Effector memory CD4-positive, alpha-beta T cell (primary cell): ENCODE results near the gene IFNA2.

Source experiments
- DNase-seq, 3 donors: peaks; one replicate each; pipeline ENCODE4 v3.0.0-alpha.2; 2020
- H3K27ac ChIP-seq: 2 replicates; pipeline ENCODE4 v1.7.0; 2013; ENCODE audit warnings: mild to moderate bottlenecking, low read length, moderate library complexity; ENCODE audit not compliant: insufficient read depth, poor library complexity, severe bottlenecking
- H3K27me3 ChIP-seq: replicated peaks from 2 replicates; pipeline ENCODE4 v1.7.0; 2013; ENCODE audit warnings: mild to moderate bottlenecking, low read length; ENCODE audit not compliant: insufficient read depth, control insufficient read depth, poor library complexity, severe bottlenecking
- H3K36me3 ChIP-seq: 2 replicates; pipeline ENCODE4 v1.7.0; 2013; ENCODE audit warnings: mild to moderate bottlenecking, low read length, moderate library complexity; ENCODE audit not compliant: control insufficient read depth, insufficient read depth
- H3K4me1 ChIP-seq: 2 replicates; pipeline ENCODE4 v1.7.0; 2013; ENCODE audit warnings: low read length, mild to moderate bottlenecking; ENCODE audit not compliant: control insufficient read depth, insufficient read depth, poor library complexity, severe bottlenecking
- H3K4me3 ChIP-seq: 2 replicates; pipeline ENCODE4 v1.7.0; 2013; ENCODE audit warnings: low read length, low read depth, mild to moderate bottlenecking; ENCODE audit not compliant: insufficient read depth, poor library complexity, severe bottlenecking
- H3K9me3 ChIP-seq: 2 replicates; pipeline ENCODE4 v1.7.0; 2013; ENCODE audit warnings: mild to moderate bottlenecking, low read length, moderate library complexity; ENCODE audit not compliant: control insufficient read depth

IFNA2 gene

DNA sequence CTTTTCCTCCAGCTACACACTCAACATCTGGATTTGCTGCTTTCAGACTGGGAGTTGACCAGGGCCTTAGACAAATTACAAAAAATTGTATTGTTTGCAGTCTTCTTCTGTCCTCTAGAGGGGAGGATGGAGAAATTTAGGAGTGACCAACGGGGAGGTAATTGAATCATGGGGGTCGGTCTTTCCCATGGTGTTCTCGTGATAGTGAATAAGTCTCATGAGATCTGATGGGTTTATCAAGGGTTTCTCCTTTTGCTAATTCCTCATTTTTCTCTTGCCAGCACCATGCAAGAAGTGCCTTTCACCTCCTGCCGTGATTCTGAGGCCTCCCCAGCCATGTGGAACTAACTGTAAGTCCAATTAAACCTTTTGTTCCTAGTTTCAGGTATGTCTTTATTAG lies 28.0 kb upstream of the IFNA2 start:
- no peak for DNase-seq
- no peak overlapping the region for H3K4me3 ChIP-seq
- H3K36me3 ChIP-seq, result no peaks in the 10 kb centered on the region
- no peak overlapping the region for H3K27ac ChIP-seq
- no peaks in the 10 kb centered on the region for H3K27me3 ChIP-seq
- no peaks in the 10 kb centered on the region for H3K4me1 ChIP-seq
- no peaks in the 10 kb centered on the region for H3K9me3 ChIP-seq

- DNase-seq, result no peak
- H3K27me3 ChIP-seq, result no peaks in the 10 kb centered on the region
Measured at GRCh38 chr9:21412107-21412506, 26.9 kb upstream of the IFNA2 start.

DNA sequence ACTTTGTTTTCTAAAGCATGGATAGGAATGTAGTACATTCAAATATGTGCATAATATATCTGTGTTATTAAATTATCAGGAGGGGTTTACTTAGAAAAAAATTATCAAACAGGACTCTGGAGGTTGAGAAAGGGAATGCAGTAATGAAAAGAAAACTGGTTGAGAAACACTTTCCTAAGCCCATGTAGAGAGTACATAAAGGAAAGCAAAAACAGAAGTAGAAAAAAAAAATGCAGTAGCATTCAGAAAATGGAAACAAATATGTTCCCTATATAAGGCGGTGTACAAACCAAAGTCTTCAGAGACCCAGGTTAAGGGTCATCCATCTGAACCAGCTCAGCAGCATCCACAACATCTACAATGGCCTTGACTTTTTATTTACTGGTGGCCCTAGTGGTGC lies 23.6 kb upstream of the IFNA2 start, which contains the start of gene IFNA8:
TSS of gene IFNA8 (plus strand) at position 301 of the 400 bp plus-strand sequence. CDS start at position 361, 60 bp downstream.
- H3K27me3 ChIP-seq, result no peaks in the 10 kb centered on the region
- H3K4me3 ChIP-seq, result no peak within 1 kb of the TSS
- no peaks in the 10 kb centered on the region for H3K9me3 ChIP-seq
- H3K36me3 ChIP-seq, result no peaks in the 10 kb centered on the region
- no peaks in the 10 kb centered on the region for H3K4me1 ChIP-seq
- no peak for DNase-seq
- H3K27ac ChIP-seq, result no peak within 1 kb of the TSS

More at GRCh38 chr9:21412107-21412506, 26.9 kb upstream of the IFNA2 start:
- Histone ChIP-seq H3K9me3 (no peaks in the 10 kb centered on the region), H3K4me3 (no peak overlapping the region), H3K27ac (no peak overlapping the region), H3K36me3 (no peaks in the 10 kb centered on the region), H3K4me1 (no peaks in the 10 kb centered on the region)

DNA sequence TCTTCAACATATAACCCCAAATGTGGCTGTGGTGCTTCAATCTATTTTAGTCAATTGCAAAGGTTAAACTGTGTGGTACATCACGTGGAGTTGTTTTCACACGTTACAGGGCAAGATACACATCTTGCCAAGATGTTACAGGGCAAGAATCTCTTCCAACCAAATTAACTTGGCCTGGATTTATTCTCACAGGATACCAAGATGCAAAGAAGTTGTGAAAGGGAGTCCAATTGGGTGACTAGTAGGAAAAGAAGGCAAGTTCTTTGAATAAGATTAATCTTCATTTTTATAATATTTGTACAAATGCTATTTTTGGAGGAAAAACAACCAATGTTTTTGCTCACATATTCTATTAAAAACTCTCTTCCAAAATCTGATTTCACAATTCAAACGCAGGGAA lies 18.9 kb upstream of the IFNA2 start:
- H3K4me1 ChIP-seq, result peaks cover 6% of the 10 kb centered on the region
- no peak for DNase-seq
- no peaks in the 10 kb centered on the region for H3K9me3 ChIP-seq
- H3K27me3 ChIP-seq, result peaks cover 16% of the 10 kb centered on the region
- H3K4me3 ChIP-seq, result no peak overlapping the region
- no peaks in the 10 kb centered on the region for H3K36me3 ChIP-seq
- H3K27ac ChIP-seq, result no peak overlapping the region

DNA sequence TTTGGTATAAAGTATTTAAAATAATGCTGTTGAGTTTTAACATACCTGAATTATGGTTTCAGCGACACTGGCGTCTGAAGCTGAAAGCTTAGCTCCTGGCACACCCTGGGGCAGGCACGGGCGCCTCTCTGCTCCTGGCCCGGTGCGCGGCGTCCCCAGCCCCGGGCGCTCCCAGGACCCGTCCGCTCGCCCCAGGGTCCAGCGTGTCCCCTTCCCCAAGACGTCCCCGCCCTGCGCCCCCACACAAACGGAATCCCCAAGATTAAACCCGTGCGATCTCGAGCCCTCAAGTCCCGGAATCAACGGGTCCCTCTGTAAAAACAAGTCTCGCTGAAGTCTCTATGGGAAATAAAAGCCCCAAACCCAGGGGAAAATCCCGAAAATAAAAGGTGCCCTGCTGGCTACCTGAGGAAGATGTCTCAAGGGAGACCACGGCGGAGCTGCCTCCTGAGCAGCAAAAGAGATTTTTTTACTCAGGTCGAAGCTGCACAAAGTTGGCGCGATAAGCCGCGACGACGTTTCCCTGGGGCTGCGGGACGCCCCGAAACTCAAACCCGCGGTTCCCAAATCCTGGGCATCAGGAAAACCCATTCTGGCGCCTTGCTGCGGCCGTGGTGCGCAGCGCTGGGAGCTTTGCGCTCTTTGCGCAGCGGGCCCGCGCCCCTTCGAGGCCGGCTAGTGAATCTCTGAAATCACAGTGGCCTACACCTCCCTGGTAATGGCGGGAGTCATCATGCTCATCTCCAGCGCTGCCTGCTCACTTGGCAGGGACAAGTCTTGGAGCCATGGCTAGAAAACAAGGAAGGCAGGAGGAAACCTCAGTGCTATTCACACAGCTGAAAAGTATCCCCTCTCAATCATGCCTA lies 17.4 kb upstream of the IFNA2 start:
- H3K4me1 ChIP-seq, result peaks cover 6% of the 10 kb centered on the region
- no peak overlapping the region for H3K27ac ChIP-seq
- H3K36me3 ChIP-seq, result no peaks in the 10 kb centered on the region
- no peak for DNase-seq
- H3K4me3 ChIP-seq, result no peak overlapping the region
- no peaks in the 10 kb centered on the region for H3K9me3 ChIP-seq
- H3K27me3 ChIP-seq, result peaks cover 16% of the 10 kb centered on the region

DNA sequence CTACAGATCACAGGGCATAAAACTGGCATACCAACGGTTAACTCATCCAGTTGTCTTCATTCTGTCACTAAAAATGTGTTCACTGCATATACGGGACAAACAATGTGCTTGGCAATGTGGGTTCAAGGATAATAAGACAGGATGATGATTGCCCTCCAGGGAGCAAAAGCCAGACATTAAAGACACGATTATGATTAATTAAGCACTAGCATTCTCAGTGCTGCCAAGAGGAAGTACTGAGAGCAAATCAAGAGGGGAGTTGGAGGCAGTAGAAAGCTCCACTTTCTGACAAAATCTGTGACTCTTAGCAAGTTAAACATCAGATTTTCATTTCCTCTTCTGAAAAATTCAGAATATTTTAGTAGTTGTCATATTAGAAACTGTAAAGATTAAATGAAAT lies 14.8 kb upstream of the IFNA2 start:
- Histone ChIP-seq H3K4me1 (peaks cover 10% of the 10 kb centered on the region), H3K9me3 (no peaks in the 10 kb centered on the region), H3K27me3 (peaks cover 26% of the 10 kb centered on the region), H3K4me3 (no peak overlapping the region), H3K36me3 (no peaks in the 10 kb centered on the region), H3K27ac (no peak overlapping the region)
- no peak for DNase-seq

DNA sequence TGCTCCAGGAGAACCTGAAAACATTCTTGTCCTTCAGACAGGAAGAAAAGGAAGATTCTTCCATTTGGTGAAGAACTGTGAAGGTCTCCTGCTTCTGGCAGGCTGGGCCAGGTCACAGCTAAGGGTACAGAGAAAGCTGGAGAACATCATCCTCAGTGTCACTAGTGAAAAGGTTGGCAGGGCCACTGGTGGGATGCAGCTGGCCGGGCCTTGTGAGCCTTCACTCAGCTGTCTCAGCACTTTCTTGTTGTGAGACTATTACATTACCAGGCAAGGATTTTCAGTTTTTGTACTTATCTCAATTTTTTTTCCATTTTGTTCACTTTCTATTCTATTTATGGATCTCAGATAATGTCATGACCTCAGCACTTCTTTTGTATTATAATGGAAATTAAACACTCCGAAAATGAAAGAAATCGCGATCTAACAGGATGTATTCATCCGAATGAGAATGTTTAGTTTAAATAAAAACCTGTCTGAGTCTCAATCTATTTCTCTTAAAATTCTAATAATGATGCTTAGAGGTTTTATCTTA lies 13.8 kb upstream of the IFNA2 start:
- no peak for DNase-seq
- Histone ChIP-seq H3K4me1 (peaks cover 10% of the 10 kb centered on the region), H3K27me3 (peaks cover 27% of the 10 kb centered on the region), H3K36me3 (no peaks in the 10 kb centered on the region), H3K27ac (no peak overlapping the region), H3K4me3 (no peak overlapping the region), H3K9me3 (no peaks in the 10 kb centered on the region)

DNA sequence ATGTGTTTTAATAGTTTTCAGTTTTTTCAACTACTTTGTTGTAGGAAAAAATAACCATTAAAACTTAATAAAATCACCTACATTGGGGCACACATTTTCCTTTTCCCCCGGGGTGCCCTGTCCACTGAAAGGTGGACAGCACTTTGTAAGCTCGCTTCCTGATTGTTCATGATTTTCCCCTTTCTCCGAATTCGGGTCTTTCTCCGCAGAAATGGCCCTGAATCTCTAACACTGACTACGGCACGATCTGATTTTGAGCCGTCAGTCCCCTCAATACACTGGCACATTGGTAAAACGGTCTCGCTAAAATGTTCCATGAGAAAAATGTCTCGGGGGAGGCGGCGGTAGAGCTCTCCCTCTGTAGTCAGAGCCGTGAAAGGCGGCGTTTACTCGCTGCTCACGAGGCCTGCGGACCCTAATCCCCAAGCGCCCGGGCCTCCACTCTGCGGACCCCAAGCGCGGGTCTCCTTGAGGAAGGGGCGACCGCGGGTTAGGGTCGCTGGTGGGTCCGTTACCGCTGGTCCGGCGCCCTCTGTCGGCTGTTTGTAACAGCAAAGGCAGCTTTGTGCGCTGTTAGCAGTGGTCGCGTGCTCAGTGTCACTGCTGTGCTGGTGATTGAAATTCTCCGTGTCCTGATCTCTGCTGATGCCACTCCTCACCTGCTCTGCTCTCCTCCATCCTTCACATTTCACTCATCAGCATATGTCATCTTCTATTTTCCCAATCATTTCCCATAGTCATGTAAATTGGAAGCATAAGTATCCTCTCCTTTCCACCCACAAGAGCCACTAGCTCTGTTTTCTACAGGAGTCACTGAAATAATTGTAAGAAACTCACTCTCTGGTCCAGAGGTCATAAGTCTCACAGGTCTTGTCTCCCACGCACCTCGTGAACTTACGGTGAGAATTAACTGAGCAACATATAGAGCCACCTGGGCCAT lies 10.8 kb upstream of the IFNA2 start:
- Histone ChIP-seq H3K4me3 (peak overlapping the region; percentile 39), H3K27me3 (peaks cover 11% of the 10 kb centered on the region), H3K27ac (no peak overlapping the region), H3K9me3 (no peaks in the 10 kb centered on the region), H3K36me3 (no peaks in the 10 kb centered on the region), H3K4me1 (peaks cover 4% of the 10 kb centered on the region)
- peak; percentile 12 to 34 (median 26) for DNase-seq

DNA sequence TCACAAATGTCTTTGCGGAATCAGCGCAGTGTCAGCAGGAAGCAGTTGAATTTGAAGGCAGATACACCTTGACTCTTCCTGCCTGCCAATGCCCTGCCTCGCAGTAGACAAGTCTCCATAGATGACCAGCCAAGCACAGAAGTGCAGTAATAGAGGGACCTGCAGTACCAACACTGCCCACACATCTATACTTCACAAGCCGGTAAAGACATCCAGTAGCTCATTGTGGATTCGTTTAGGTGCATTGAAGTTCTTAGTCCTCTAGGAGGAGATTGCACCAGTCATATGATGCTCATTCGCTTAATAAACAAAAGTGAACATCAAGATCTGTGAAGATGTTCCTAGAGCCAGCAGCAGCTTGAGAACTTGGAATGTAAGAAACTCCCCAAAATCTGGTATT lies 7.1 kb upstream of the IFNA2 start:
- Histone ChIP-seq H3K27me3 (peaks cover 10% of the 10 kb centered on the region), H3K4me1 (peaks cover 4% of the 10 kb centered on the region), H3K9me3 (no peaks in the 10 kb centered on the region), H3K36me3 (no peaks in the 10 kb centered on the region), H3K27ac (no peak overlapping the region), H3K4me3 (no peak overlapping the region)
- no peak for DNase-seq
